SU-DHL-6 (cell line): ENCODE data around the gene XPO6.

Experiments used
- H2AFZ ChIP-seq: fragments of 200-600 bp; sonication (generic); 2 replicates; pipeline ENCODE4 v1.6.1; 2014; ENCODE audit warnings: low read depth, mild to moderate bottlenecking, moderate library complexity, mixed read lengths, antibody characterized with exemption, low read length; ENCODE audit not compliant: severe bottlenecking
- H3F3A ChIP-seq: fragments of 200-600 bp; shearing (Covaris generic); 2 replicates; pipeline ENCODE4 v1.6.0; 2016; ENCODE audit warnings: antibody characterized with exemption, mild to moderate bottlenecking; ENCODE audit not compliant: insufficient read depth
- H3K27ac ChIP-seq: fragments of 200-600 bp; sonication (generic); 2 replicates; pipeline ENCODE4 v1.5.1; 2016; ENCODE audit warnings: low read depth, mild to moderate bottlenecking, low read length, moderate library complexity, mixed read lengths
- H3K27me3 ChIP-seq: fragments of 200-600 bp; sonication (generic), shearing (Covaris generic); 2 replicates; pipeline ENCODE4 v1.6.0; 2014; ENCODE audit warnings: mild to moderate bottlenecking, low read length
- H3K36me3 ChIP-seq: fragments of 200-600 bp; sonication (generic); 2 replicates; pipeline ENCODE4 v1.6.1; 2014; ENCODE audit warnings: mild to moderate bottlenecking, low read length, mixed read lengths
- H3K4me2 ChIP-seq: fragments of 300-600, 200-600 bp; shearing (Covaris generic), sonication (generic); 2 replicates; pipeline ENCODE4 v1.6.0; 2014; ENCODE audit warnings: low read length, low read depth, mild to moderate bottlenecking; ENCODE audit not compliant: poor library complexity, severe bottlenecking
- H3K4me3 ChIP-seq: fragments of 200-600 bp; sonication (generic); 2 replicates; pipeline ENCODE4 v1.5.1; 2014; ENCODE audit warnings: antibody characterized with exemption, low read length, mild to moderate bottlenecking, mixed read lengths; ENCODE audit not compliant: insufficient read depth, poor library complexity, severe bottlenecking
- H3K79me2 ChIP-seq: fragments of 200-600 bp; sonication (generic); 2 replicates; pipeline ENCODE4 v1.6.1; 2014; ENCODE audit warnings: mild to moderate bottlenecking, low read length, moderate library complexity; ENCODE audit not compliant: insufficient read depth
- H3K9ac ChIP-seq: fragments of 200-600 bp; sonication (generic); 2 replicates; pipeline ENCODE4 v1.7.0; 2014; ENCODE audit warnings: mild to moderate bottlenecking, low read length
- H3K9me2 ChIP-seq: fragments of 200-600 bp; sonication (generic); replicated peaks from 2 replicates; pipeline ENCODE4 v1.6.1; 2014; ENCODE audit warnings: low read length; ENCODE audit not compliant: insufficient read depth
- H3K9me3 ChIP-seq: fragments of 200-600 bp; sonication (generic); 2 replicates; pipeline ENCODE4 v1.6.1; 2014; ENCODE audit warnings: low read length, mixed read lengths; ENCODE audit not compliant: insufficient read depth
- H4K20me1 ChIP-seq: fragments of 200-600 bp; sonication (generic); 2 replicates; pipeline ENCODE4 v1.6.1; 2014; ENCODE audit warnings: low read depth, mild to moderate bottlenecking, antibody characterized with exemption, low read length, moderate library complexity, mixed read lengths
- EZH2phosphoT487 ChIP-seq: fragments of 200-600 bp; sonication (generic), shearing (Covaris generic); conservative IDR thresholded peaks from 2 replicates; pipeline ENCODE4 v1.6.1; 2018; ENCODE audit warnings: mild to moderate bottlenecking, antibody characterized with exemption, low read length, moderate library complexity, mixed read lengths
- TF ChIP-seq, protein P1 (sequence below): fragments of 200-600 bp; sonication (generic); IDR thresholded peaks from one replicate; pipeline ENCODE4 v1.5.1; 2017; ENCODE audit warnings: antibody characterized with exemption, mild to moderate bottlenecking, low read length, moderate library complexity; ENCODE audit not compliant: insufficient read depth, poor library complexity, severe bottlenecking

XPO6 gene

DNA sequence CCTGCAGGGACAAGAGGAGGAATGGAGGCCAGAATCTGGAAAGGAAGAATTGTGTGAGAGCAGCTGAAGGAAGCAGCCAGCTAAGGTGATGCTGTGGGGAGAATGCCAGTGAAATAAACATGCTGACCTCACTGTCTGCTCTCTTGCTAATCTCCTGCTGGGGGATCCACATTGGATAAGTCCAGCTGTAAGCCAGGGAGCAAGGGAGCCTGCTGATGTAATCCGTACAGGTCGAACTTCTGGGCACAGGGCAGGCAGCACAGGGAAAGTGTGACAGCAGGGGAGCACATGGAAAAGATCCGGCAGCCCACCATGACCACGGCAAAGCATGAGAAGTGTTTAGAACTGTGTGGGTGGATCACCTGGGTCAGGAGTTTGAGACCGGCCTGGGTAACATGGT, 7.5 kb upstream of the XPO6 start:
- Histone ChIP-seq H3K36me3 (no peaks in the 10 kb centered on the region), H4K20me1 (no peaks in the 10 kb centered on the region), H2AFZ (no peak overlapping the region), H3K4me2 (no peak overlapping the region), H3K79me2 (no peaks in the 10 kb centered on the region), H3K4me3 (no peak overlapping the region), H3K27me3 (no peaks in the 10 kb centered on the region), H3K9ac (no peak overlapping the region), H3K9me3 (no peaks in the 10 kb centered on the region), H3F3A (no peaks in the 10 kb centered on the region), H3K27ac (no peak overlapping the region), H3K9me2 (no peaks in the 10 kb centered on the region)
- no peak for TF ChIP-seq EZH2phosphoT487
- TF ChIP-seq, protein P1, sequence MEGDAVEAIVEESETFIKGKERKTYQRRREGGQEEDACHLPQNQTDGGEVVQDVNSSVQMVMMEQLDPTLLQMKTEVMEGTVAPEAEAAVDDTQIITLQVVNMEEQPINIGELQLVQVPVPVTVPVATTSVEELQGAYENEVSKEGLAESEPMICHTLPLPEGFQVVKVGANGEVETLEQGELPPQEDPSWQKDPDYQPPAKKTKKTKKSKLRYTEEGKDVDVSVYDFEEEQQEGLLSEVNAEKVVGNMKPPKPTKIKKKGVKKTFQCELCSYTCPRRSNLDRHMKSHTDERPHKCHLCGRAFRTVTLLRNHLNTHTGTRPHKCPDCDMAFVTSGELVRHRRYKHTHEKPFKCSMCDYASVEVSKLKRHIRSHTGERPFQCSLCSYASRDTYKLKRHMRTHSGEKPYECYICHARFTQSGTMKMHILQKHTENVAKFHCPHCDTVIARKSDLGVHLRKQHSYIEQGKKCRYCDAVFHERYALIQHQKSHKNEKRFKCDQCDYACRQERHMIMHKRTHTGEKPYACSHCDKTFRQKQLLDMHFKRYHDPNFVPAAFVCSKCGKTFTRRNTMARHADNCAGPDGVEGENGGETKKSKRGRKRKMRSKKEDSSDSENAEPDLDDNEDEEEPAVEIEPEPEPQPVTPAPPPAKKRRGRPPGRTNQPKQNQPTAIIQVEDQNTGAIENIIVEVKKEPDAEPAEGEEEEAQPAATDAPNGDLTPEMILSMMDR, result no peak

DNA sequence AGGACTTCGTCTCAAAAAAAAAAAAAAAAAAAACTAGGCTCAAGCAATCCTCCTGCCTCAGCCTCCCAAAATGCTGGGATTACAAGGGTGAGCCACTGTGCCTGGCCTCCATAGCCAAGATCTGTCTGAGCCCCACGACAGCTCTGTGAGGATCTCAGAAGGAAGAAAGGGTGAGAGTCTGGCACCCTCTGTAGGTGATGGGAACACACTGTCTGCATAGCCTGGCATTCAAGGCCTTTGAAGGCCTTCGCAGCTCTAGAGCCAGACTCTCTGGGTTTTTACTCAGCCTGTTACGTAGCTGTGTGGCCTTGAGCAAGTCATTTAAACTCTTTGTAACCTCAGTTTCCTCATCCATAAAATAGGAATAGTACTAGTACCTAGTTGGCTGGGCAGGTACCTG, 6.3 kb upstream of the XPO6 start:
- no peaks in the 10 kb centered on the region for H4K20me1 ChIP-seq
- no peaks in the 10 kb centered on the region for H3K9me2 ChIP-seq
- no peak overlapping the region for H3K4me2 ChIP-seq
- H3F3A ChIP-seq, result no peaks in the 10 kb centered on the region
- H3K36me3 ChIP-seq, result no peaks in the 10 kb centered on the region
- H2AFZ ChIP-seq, result no peak overlapping the region
- H3K9me3 ChIP-seq, result no peaks in the 10 kb centered on the region
- no peak for TF ChIP-seq EZH2phosphoT487
- TF ChIP-seq, protein P1, result peak; percentile 18
- H3K79me2 ChIP-seq, result no peaks in the 10 kb centered on the region
- no peak overlapping the region for H3K9ac ChIP-seq
- H3K4me3 ChIP-seq, result no peak overlapping the region
- no peak overlapping the region for H3K27ac ChIP-seq
- H3K27me3 ChIP-seq, result no peaks in the 10 kb centered on the region

DNA sequence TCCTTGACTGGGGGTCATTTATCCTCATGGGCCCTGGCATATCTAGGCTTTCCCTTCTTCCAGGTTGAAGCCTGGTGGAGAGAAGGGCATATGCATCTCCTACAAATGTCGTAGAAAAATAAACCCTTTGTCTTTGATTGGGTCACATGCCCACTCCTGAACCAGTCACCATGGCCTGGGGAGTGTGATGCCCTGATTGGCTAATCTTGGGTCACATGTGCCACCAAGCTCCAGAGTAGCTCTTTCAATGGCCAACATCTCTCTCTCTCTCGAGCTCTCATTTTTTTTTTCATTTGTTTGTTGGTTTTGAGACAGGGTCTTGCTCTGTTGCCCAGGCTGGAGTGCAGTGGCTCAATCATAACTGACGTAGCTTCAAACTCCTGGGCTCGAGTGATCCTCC, 5.6 kb upstream of the XPO6 start:
- Histone ChIP-seq H3K36me3 (no peaks in the 10 kb centered on the region), H3K27me3 (no peaks in the 10 kb centered on the region), H3K27ac (no peak overlapping the region), H3K9ac (no peak overlapping the region), H3K79me2 (no peaks in the 10 kb centered on the region), H3F3A (no peaks in the 10 kb centered on the region), H4K20me1 (no peaks in the 10 kb centered on the region), H3K4me3 (no peak overlapping the region), H3K4me2 (no peak overlapping the region), H3K9me2 (no peaks in the 10 kb centered on the region), H3K9me3 (no peaks in the 10 kb centered on the region), H2AFZ (no peak overlapping the region)
- TF ChIP-seq, protein P1, result no peak
- no peak for TF ChIP-seq EZH2phosphoT487

DNA sequence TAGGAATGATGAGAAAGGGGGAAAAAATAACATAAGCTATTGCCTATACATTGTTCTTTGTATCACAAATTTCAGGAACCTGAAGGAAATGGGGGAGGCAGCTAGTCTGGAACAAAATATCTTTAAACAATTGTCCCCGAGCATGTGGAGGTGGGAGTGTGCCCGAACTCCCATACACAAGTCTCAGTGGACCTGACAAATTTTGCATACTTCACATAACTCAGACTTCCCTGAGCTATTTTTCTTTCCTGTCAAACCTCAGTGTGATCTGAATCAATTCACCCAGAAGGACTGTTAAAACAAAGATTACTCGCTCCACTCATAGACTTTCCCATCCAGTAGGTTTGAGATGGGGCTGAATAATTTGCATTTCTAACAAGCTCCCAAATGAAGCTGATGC, 1.6 kb upstream of the XPO6 start:
- no peak for TF ChIP-seq EZH2phosphoT487
- TF ChIP-seq, protein P1, result no peak
- no peak overlapping the region for H2AFZ ChIP-seq
- H3K9me3 ChIP-seq, result no peaks in the 10 kb centered on the region
- no peaks in the 10 kb centered on the region for H3K27me3 ChIP-seq
- H3K4me2 ChIP-seq, result no peak overlapping the region
- H3K9ac ChIP-seq, result no peak overlapping the region
- no peaks in the 10 kb centered on the region for H3K9me2 ChIP-seq
- H3K4me3 ChIP-seq, result no peak overlapping the region
- H3K27ac ChIP-seq, result no peak overlapping the region
- H3K36me3 ChIP-seq, result no peaks in the 10 kb centered on the region
- no peaks in the 10 kb centered on the region for H4K20me1 ChIP-seq
- peaks cover 31% of the 10 kb centered on the region for H3K79me2 ChIP-seq
- no peaks in the 10 kb centered on the region for H3F3A ChIP-seq
